SU-DHL-6 (cell line): ENCODE measurements around the gene FAM124B.

Source experiments
- H2AFZ ChIP-seq: fragments of 200-600 bp; sonication (generic); 2 replicates; pipeline ENCODE4 v1.6.1; 2014; ENCODE audit warnings: low read depth, mild to moderate bottlenecking, moderate library complexity, mixed read lengths, antibody characterized with exemption, low read length; ENCODE audit not compliant: severe bottlenecking
- H3F3A ChIP-seq: fragments of 200-600 bp; shearing (Covaris generic); 2 replicates; pipeline ENCODE4 v1.6.0; 2016; ENCODE audit warnings: antibody characterized with exemption, mild to moderate bottlenecking; ENCODE audit not compliant: insufficient read depth
- H3K27ac ChIP-seq: fragments of 200-600 bp; sonication (generic); 2 replicates; pipeline ENCODE4 v1.5.1; 2016; ENCODE audit warnings: low read depth, mild to moderate bottlenecking, low read length, moderate library complexity, mixed read lengths
- H3K27me3 ChIP-seq: fragments of 200-600 bp; sonication (generic), shearing (Covaris generic); 2 replicates; pipeline ENCODE4 v1.6.0; 2014; ENCODE audit warnings: mild to moderate bottlenecking, low read length
- H3K36me3 ChIP-seq: fragments of 200-600 bp; sonication (generic); 2 replicates; pipeline ENCODE4 v1.6.1; 2014; ENCODE audit warnings: mild to moderate bottlenecking, low read length, mixed read lengths
- H3K4me2 ChIP-seq: fragments of 300-600, 200-600 bp; shearing (Covaris generic), sonication (generic); 2 replicates; pipeline ENCODE4 v1.6.0; 2014; ENCODE audit warnings: low read length, low read depth, mild to moderate bottlenecking; ENCODE audit not compliant: poor library complexity, severe bottlenecking
- H3K4me3 ChIP-seq: fragments of 200-600 bp; sonication (generic); 2 replicates; pipeline ENCODE4 v1.5.1; 2014; ENCODE audit warnings: antibody characterized with exemption, low read length, mild to moderate bottlenecking, mixed read lengths; ENCODE audit not compliant: insufficient read depth, poor library complexity, severe bottlenecking
- H3K79me2 ChIP-seq: fragments of 200-600 bp; sonication (generic); 2 replicates; pipeline ENCODE4 v1.6.1; 2014; ENCODE audit warnings: mild to moderate bottlenecking, low read length, moderate library complexity; ENCODE audit not compliant: insufficient read depth
- H3K9ac ChIP-seq: fragments of 200-600 bp; sonication (generic); 2 replicates; pipeline ENCODE4 v1.7.0; 2014; ENCODE audit warnings: mild to moderate bottlenecking, low read length
- H3K9me2 ChIP-seq: fragments of 200-600 bp; sonication (generic); replicated peaks from 2 replicates; pipeline ENCODE4 v1.6.1; 2014; ENCODE audit warnings: low read length; ENCODE audit not compliant: insufficient read depth
- H3K9me3 ChIP-seq: fragments of 200-600 bp; sonication (generic); 2 replicates; pipeline ENCODE4 v1.6.1; 2014; ENCODE audit warnings: low read length, mixed read lengths; ENCODE audit not compliant: insufficient read depth
- H4K20me1 ChIP-seq: fragments of 200-600 bp; sonication (generic); 2 replicates; pipeline ENCODE4 v1.6.1; 2014; ENCODE audit warnings: low read depth, mild to moderate bottlenecking, antibody characterized with exemption, low read length, moderate library complexity, mixed read lengths
- CTCF ChIP-seq: fragments of 200-600 bp; sonication (generic); IDR thresholded peaks from one replicate; pipeline ENCODE4 v1.5.1; 2017; ENCODE audit warnings: antibody characterized with exemption, mild to moderate bottlenecking, low read length, moderate library complexity; ENCODE audit not compliant: insufficient read depth, poor library complexity, severe bottlenecking
- EZH2phosphoT487 ChIP-seq: fragments of 200-600 bp; sonication (generic), shearing (Covaris generic); conservative IDR thresholded peaks from 2 replicates; pipeline ENCODE4 v1.6.1; 2018; ENCODE audit warnings: mild to moderate bottlenecking, antibody characterized with exemption, low read length, moderate library complexity, mixed read lengths

The FAM124B gene

DNA sequence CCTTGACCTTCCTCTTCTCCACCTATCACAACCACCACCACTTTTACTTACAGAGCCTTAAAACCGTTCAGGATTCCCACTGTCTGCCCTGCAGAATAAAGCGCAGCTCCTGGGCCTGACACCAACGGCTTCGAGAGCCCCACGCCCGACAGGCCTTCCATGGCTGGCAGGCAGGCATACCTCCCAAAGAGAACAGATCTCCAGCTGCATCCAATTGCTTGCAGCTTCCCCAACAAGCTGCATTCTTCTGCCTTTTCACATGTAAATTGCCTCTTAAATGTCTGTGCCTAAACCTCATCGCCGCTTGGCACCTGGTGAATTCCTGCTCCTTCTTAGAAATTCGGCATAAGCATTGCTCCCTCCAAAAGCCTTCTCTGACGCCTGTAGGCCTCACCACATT lies 31.5 kb upstream of the FAM124B start:
- Histone ChIP-seq H3K36me3 (no peaks in the 10 kb centered on the region), H3K9me3 (no peaks in the 10 kb centered on the region), H3K79me2 (no peaks in the 10 kb centered on the region), H2AFZ (no peak overlapping the region), H3K27me3 (no peaks in the 10 kb centered on the region), H3K27ac (no peak overlapping the region), H3K4me2 (no peak overlapping the region), H3K4me3 (no peak overlapping the region), H3F3A (no peaks in the 10 kb centered on the region), H4K20me1 (no peaks in the 10 kb centered on the region), H3K9ac (no peak overlapping the region), H3K9me2 (no peaks in the 10 kb centered on the region)
- TF ChIP-seq EZH2phosphoT487 = no peak
- no peak for TF ChIP-seq CTCF

GRCh38 chr2:224432003-224432579 lies 30.2 kb upstream of the FAM124B start:
- no peak overlapping the region for H3K4me3 ChIP-seq
- no peak overlapping the region for H3K27ac ChIP-seq
- no peaks in the 10 kb centered on the region for H3K27me3 ChIP-seq
- no peaks in the 10 kb centered on the region for H4K20me1 ChIP-seq
- TF ChIP-seq EZH2phosphoT487 (no peak), CTCF (no peak)
- H2AFZ ChIP-seq = no peak overlapping the region
- no peak overlapping the region for H3K9ac ChIP-seq
- H3K79me2 ChIP-seq = no peaks in the 10 kb centered on the region
- H3K9me2 ChIP-seq = no peaks in the 10 kb centered on the region
- H3K4me2 ChIP-seq = no peak overlapping the region
- H3F3A ChIP-seq = no peaks in the 10 kb centered on the region
- H3K9me3 ChIP-seq = no peaks in the 10 kb centered on the region
- H3K36me3 ChIP-seq = no peaks in the 10 kb centered on the region

DNA sequence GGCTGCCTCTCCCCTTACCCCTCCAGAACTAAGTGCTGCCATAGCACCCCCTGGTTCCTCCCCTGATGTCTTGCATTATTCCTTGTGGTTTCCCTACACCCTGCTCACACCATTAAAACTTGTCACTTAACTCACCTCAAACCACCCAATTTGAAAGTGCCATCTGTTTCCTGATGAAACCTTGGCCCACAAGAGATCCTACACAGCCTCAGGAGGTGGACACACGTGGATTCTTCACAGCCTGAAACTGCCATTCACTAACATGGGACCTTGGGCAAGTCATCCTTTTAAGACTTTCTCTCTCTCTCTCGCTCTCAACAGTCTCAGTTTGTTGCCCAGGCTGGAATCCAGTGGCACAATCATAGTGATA lies 27.5 kb upstream of the FAM124B start:
- H3K27me3 ChIP-seq = no peaks in the 10 kb centered on the region
- H3K9me3 ChIP-seq = no peaks in the 10 kb centered on the region
- H2AFZ ChIP-seq = no peak overlapping the region
- no peaks in the 10 kb centered on the region for H4K20me1 ChIP-seq
- no peaks in the 10 kb centered on the region for H3K79me2 ChIP-seq
- no peaks in the 10 kb centered on the region for H3F3A ChIP-seq
- no peak overlapping the region for H3K4me2 ChIP-seq
- no peak overlapping the region for H3K27ac ChIP-seq
- TF ChIP-seq EZH2phosphoT487 = no peak
- TF ChIP-seq CTCF = no peak
- H3K36me3 ChIP-seq = no peaks in the 10 kb centered on the region
- no peak overlapping the region for H3K9ac ChIP-seq
- H3K4me3 ChIP-seq = no peak overlapping the region
- H3K9me2 ChIP-seq = no peaks in the 10 kb centered on the region
